ENCODE measurements around the gene ICE2. TPM values are rescaled to one million over a fixed set of nuclear protein-coding genes. Genes with fewer than 3 reads are reported as not detected.

The ICE2 gene
- total and polyA plus RNA-seq, 2 of the 8 experiments (the other 6 are each of a cell fraction or from before 2014, with no cell fraction given): 40.0 to 87.3 TPM

GRCh38 chr15:60462027-60462426 lies 16.9 kb downstream of the ICE2 start:
- Histone ChIP-seq H2BK15ac (ENCODE audit: low read length) (no peak overlapping the region), H2AK5ac (ENCODE audit: low read depth, low read length) (no peak overlapping the region), H3K4me3 (ENCODE audit: extremely low read depth in 1 of 4, insufficient read depth in 2 of 4, low read depth in 3 of 4, low read length in 4 of 4) (no peak overlapping the region), H3K23me2 (ENCODE audit: low read depth, low read length) (no peaks in the 10 kb centered on the region), H2BK12ac (ENCODE audit: low read depth, low read length) (no peak overlapping the region), H3K4me1 (replicated peaks in 1 of 4; ENCODE audit: control insufficient read depth in 3 of 4, insufficient read depth in 4 of 4, low read length in 3 of 4) (no peaks in the 10 kb centered on the region), H3K79me2 (ENCODE audit: control insufficient read depth in 1 of 2, insufficient read depth in 2 of 2, low read length in 2 of 2) (no peaks in the 10 kb centered on the region), H3K14ac (ENCODE audit: insufficient read length) (no peak overlapping the region), H2BK20ac (ENCODE audit: low read length) (no peak overlapping the region), H4K8ac (ENCODE audit: extremely low read depth, insufficient read depth, low read length) (no peak overlapping the region), H3K9ac (replicated peaks in 1 of 4; ENCODE audit: extremely low read depth in 1 of 4, low read depth in 3 of 4, low read length in 3 of 4) (no peak overlapping the region), H2AFZ (ENCODE audit: low read length) (no peak overlapping the region), H3K27ac (ENCODE audit: low read depth, low read length) (no peak overlapping the region), H3K18ac (ENCODE audit: extremely low read depth, low read length) (no peak overlapping the region), H3K4ac (replicated peaks; ENCODE audit: insufficient read length, low read depth, low read length) (no peak overlapping the region), H4K5ac (ENCODE audit: insufficient read length, low read depth, low read length) (no peak overlapping the region), H3K56ac (replicated peaks; ENCODE audit: insufficient read length, low read depth, low read length) (no peak overlapping the region), H3K9me3 (ENCODE audit: insufficient read depth in 2 of 2, low read depth in 1 of 2, low read length in 1 of 2) (no peaks in the 10 kb centered on the region), H3K36me3 (ENCODE audit: control insufficient read depth in 2 of 4, insufficient read depth in 4 of 4, low read length in 3 of 4) (peaks cover 0 to 23% (median 8%) of the 10 kb centered on the region in 4 experiments; a peak in 6 of 8 replicates), H3K79me1 (ENCODE audit: low read depth, low read length) (no peaks in the 10 kb centered on the region), H3K27me3 (replicated peaks in 1 of 4; ENCODE audit: control insufficient read depth in 3 of 4, extremely low read depth in 1 of 4, insufficient read depth in 3 of 4, low read length in 3 of 4) (no peaks in the 10 kb centered on the region), H2BK5ac (ENCODE audit: low read depth, low read length) (no peak overlapping the region), H2BK120ac (replicated peaks; ENCODE audit: low read depth, low read length) (no peak overlapping the region), H3K4me2 (ENCODE audit: insufficient read depth in 1 of 2, low read depth in 2 of 2, low read length in 2 of 2) (no peak overlapping the region), H4K91ac (replicated peaks; ENCODE audit: insufficient read length, low read length) (no peak overlapping the region), H4K20me1 (replicated peaks in 1 of 2; ENCODE audit: control insufficient read depth in 1 of 2, insufficient read depth in 2 of 2, low read length in 2 of 2) (peaks cover 0 to 2% of the 10 kb centered on the region in 2 experiments), H3K23ac (ENCODE audit: insufficient read length) (no peak overlapping the region)
- DNase-seq (ENCODE audit: low read depth in 1 of 2, low spot score in 2 of 2) (no peak), FAIRE-seq (no peak)
- CTCF ChIA-PET (ENCODE audit: partially characterized antibody): no interaction called here
- POLR2A ChIA-PET (ENCODE audit: partially characterized antibody): no interaction called here
- no peak for TF ChIP-seq SIX5 (IDR thresholded peaks at IDR 0.05; ENCODE audit: low read depth, low read length)
- TF ChIP-seq RAD21 (IDR thresholded peaks at IDR 0.05 in 1 of 2, conservative IDR thresholded peaks at IDR 0.05 in 1 of 2; ENCODE audit: low read depth in 2 of 2, low read length in 2 of 2): no peak
- TF ChIP-seq JUND (IDR thresholded peaks at IDR 0.05; ENCODE audit: low read length): no peak

All from H1 (cell line).